Retinal pigment epithelial cell (primary cell): ENCODE results near the gene INPP4A.

Experiments
- DNase-seq: peaks from one replicate; pipeline ENCODE4 v3.0.0-alpha.2; 2010; ENCODE audit warnings: low read depth
- H3K4me3 ChIP-seq: 2 replicates; pipeline ENCODE4 v1.5.1; 2011; ENCODE audit warnings: mild to moderate bottlenecking, low read length, control low read depth, moderate library complexity
- CTCF ChIP-seq: conservative IDR thresholded peaks from 2 replicates; pipeline ENCODE4 v1.5.1; 2011; ENCODE audit warnings: low read depth, low read length, control low read depth, inconsistent platforms

INPP4A gene

DNA sequence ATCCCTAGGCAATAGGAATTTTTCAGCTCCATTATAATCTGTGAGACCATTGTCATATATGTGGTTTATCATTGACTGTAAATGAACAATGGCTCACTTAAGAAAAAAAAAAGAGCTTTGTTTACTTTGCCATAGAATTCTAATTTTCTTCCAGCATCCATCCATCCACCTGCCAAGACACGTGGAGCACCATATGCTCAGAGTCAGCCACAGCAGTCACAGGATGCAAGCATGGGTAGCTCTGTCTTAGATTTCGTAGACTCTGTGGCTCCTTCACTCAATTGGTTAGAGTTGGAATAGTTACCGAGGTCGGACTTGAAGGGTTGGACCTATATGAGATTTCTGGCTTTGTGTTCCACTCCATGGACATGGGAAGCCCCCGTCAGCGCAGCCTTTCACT, 88.1 kb downstream of the INPP4A start:
- no peak overlapping the region for H3K4me3 ChIP-seq
- TF ChIP-seq CTCF, result no peak
- DNase-seq, result no peak

GRCh38 chr2:98533547-98533946, 88.9 kb downstream of the INPP4A start:
- TF ChIP-seq CTCF, result no peak
- no peak overlapping the region for H3K4me3 ChIP-seq
- DNase-seq, result no peak

DNA sequence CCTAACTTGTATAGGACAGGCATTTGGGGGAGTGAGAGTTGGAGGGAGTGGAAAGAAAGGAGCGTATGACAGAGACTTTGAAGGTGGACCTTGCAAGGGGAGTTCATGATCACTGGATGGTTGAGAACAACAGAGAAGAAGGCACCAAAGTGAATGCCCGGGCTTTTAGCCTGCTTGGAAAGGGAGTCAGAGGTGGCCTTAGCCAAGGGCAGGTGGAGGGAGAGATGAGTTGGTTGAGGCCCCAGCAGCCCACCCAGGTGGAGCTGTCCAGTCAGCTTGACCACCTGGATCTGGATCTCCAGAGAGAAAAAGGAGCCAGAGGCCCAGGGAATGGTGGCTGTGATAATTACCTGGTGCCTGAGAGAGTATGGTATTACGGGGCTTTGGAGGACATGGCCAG, 90.1 kb downstream of the INPP4A start:
- no peak for TF ChIP-seq CTCF

DNA sequence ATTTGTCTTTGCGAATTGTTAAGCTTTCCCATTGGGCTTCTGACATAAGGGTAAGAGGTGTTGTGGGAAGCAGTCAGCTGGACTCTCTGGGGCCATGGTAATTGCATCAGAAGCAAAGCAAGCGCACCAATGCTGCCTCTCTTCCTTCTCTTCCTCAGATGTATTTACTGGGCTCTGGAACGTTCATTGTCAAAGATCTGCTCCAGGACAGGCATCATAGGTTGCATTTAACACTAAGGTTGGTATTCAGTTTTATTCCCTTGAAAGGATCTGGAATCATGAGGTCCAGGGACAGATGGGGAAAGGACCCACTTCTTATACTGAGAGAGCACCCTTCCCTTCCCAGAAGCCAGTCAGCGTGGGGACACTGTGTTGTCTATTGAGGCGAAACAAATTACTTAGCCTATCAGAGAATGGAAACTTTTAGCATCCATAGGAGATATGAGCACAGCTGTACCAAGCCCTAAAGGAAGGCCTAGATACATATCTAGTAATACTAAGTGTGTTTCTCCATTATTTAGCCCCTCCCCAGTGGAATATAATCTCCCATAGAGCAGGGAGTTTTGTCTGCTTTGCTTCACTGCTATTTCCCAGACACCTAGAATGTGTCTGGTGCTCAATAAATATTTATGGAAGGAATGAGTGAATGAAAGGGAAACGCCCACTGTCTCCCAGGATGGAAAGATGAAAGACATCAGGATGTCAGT, 91.5 kb downstream of the INPP4A start:
- H3K4me3 ChIP-seq, result no peak overlapping the region
- DNase-seq, result no peak
- no peak for TF ChIP-seq CTCF

More for the DNA sequence above, 90.1 kb downstream of the INPP4A start:
- no peak for DNase-seq
- H3K4me3 ChIP-seq, result no peak overlapping the region

DNA sequence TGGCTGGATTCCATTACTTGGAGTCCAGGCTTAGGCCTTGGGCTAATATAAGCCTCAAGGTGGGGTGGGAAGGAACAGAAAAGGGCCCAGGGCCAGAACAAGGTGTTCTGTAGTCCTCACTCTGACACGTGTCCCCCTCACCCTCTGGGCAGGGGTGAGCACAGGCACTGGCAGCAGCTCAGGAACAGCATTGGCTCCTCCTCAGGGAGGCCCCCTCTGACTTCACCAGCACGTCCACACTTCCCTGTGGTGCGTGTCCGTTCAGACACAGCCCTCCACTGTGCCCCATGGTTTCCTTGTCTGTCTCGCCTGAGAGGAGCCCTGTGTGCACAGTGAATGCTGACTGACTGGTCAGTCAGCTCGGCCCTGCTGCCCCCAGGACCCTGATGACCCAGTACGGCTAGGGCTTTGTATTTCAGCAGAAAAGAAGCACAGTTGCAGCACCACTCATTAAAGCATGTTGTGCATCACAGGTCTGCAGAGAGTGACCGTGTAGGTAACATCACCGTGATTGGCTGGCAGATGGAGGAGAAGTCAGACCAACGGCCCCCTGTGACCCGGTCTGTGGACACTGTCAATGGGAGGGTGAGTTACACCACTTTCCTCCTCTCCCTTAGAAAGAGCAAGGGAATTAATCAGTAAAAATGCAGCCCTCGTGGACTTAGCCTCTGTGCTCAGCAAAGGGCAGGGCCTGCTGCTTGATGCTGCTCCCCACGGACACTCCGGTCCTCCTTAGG, 92.9 kb downstream of the INPP4A start:
- DNase-seq, result no peak
- TF ChIP-seq CTCF, result no peak
- H3K4me3 ChIP-seq, result no peak overlapping the region

- DNase-seq, result no peak
- no peak for TF ChIP-seq CTCF
- no peak overlapping the region for H3K4me3 ChIP-seq
These were observed 93.8 kb downstream of the INPP4A start for GRCh38 chr2:98538280-98539041.
